Stimulated activated CD8-positive, alpha-beta memory T cell treated with anti-CD3 and anti-CD28 coated beads, Interleukin-7, amount 100 ng/mL, for 24 hours (primary cell): ENCODE results near the gene DHX38.
A peak's percentile ranks its signal among the peaks of the same experiment; 100 is the strongest.

Source experiments
- DNase-seq: peaks from one replicate; pipeline ENCODE4 v3.0.0-alpha.2; 2020; ENCODE audit warnings: low read depth

DHX38 gene

GRCh38 chr16:72122916-72123315, 29.3 kb downstream of the DHX38 start:
- DNase-seq = no peak

GRCh38 chr16:72123426-72123825, 29.8 kb downstream of the DHX38 start:
- no peak for DNase-seq

GRCh38 chr16:72124148-72124547, 30.5 kb downstream of the DHX38 start:
- DNase-seq = no peak

- DNase-seq = peak; percentile 30
Observed at GRCh38 chr16:72124761-72125634, 31.4 kb downstream of the DHX38 start.

GRCh38 chr16:72125635-72126428, 32.2 kb downstream of the DHX38 start:
- no peak for DNase-seq

- DNase-seq = no peak
Observed at GRCh38 chr16:72126429-72126765, 32.8 kb downstream of the DHX38 start.

- no peak for DNase-seq
Observed at GRCh38 chr16:72128701-72129100, 35.1 kb downstream of the DHX38 start.

- DNase-seq = no peak
Observed at GRCh38 chr16:72129976-72130656, 36.5 kb downstream of the DHX38 start.

GRCh38 chr16:72131036-72131435, 37.4 kb downstream of the DHX38 start:
- no peak for DNase-seq

- DNase-seq = no peak
Observed at GRCh38 chr16:72132726-72133125, 39.1 kb downstream of the DHX38 start.

GRCh38 chr16:72134507-72134906, 40.9 kb downstream of the DHX38 start:
- no peak for DNase-seq

GRCh38 chr16:72137380-72138063, 43.9 kb downstream of the DHX38 start:
- DNase-seq = no peak

- no peak for DNase-seq
Observed at GRCh38 chr16:72138064-72138572, 44.5 kb downstream of the DHX38 start.

- DNase-seq = no peak
Observed at GRCh38 chr16:72139908-72140307, 46.3 kb downstream of the DHX38 start.

GRCh38 chr16:72142476-72142875, 48.8 kb downstream of the DHX38 start:
- DNase-seq = no peak

- no peak for DNase-seq
Observed at GRCh38 chr16:72149676-72150464, 56.2 kb downstream of the DHX38 start.

GRCh38 chr16:72159386-72159785, 65.7 kb downstream of the DHX38 start:
- DNase-seq = no peak

- DNase-seq = no peak
Observed at GRCh38 chr16:72159801-72160200, 66.2 kb downstream of the DHX38 start.

GRCh38 chr16:72162105-72162692, 68.6 kb downstream of the DHX38 start:
- DNase-seq = no peak
